ENCODE data around the gene VWA5B1. TPM values are rescaled to one million over a fixed set of nuclear protein-coding genes. Genes with fewer than 3 reads are reported as not detected.

The VWA5B1 gene
- total and polyA plus RNA-seq, 2 of the 4 experiments (the other 2 are of a cell fraction) = not detected

DNA sequence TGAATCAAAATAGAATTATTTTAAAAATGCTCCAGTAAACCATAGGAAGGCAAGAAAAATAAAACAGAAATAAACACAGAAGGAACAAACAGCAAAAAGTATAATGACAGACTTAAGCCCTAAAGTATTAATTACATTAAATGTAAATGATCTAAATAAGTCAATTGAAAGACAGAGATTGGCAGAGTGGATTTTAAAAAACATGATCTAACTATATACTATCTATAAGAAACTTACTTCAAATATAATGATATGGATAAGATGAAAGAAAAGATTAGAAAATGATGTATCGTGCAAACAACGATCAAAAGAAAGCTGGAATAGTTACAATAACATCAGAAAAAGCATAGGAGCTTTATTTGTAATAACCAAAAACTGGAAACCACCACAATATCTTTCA, 104.6 kb downstream of the VWA5B1 start:
- Histone ChIP-seq H3K4me2 (ENCODE audit: low read depth, low read length) (no peak overlapping the region), H2BK15ac (ENCODE audit: low read depth, low read length) (no peak overlapping the region), H3K4me1 (ENCODE audit: control insufficient read depth, insufficient read depth, low read length) (peaks cover under 1% of the 10 kb centered on the region; the same call in 1 of the 2 replicates), H3K9ac (ENCODE audit: low read depth, low read length) (no peak overlapping the region), H3K14ac (replicated peaks; ENCODE audit: low read depth, low read length) (no peak overlapping the region), H2BK20ac (ENCODE audit: low read depth, low read length) (no peak overlapping the region), H3K18ac (ENCODE audit: low read depth, low read length) (no peak overlapping the region), H2AFZ (replicated peaks; ENCODE audit: low read length, poor library complexity) (no peak overlapping the region), H2AK9ac (replicated peaks; ENCODE audit: low read depth, low read length, poor library complexity) (no peak overlapping the region), H3K27ac (ENCODE audit: insufficient read depth, low read length) (no peak overlapping the region), H2BK120ac (ENCODE audit: low read depth, low read length) (no peak overlapping the region), H3K23ac (ENCODE audit: low read depth, low read length) (no peak overlapping the region), H3K36me3 (ENCODE audit: control insufficient read depth, insufficient read depth, low read length) (no peaks in the 10 kb centered on the region), H2AK5ac (ENCODE audit: low read depth, low read length) (no peak overlapping the region), H3K9me3 (ENCODE audit: control insufficient read depth, insufficient read depth, low read length) (no peaks in the 10 kb centered on the region; the same call in 1 of the 2 replicates), H4K91ac (ENCODE audit: insufficient read depth, low read depth, low read length) (no peak overlapping the region), H2BK5ac (ENCODE audit: low read depth, low read length, poor library complexity, severe bottlenecking) (no peak overlapping the region), H3K4me3 (ENCODE audit: insufficient read depth, low read depth, low read length) (no peak overlapping the region), H4K5ac (ENCODE audit: low read depth, low read length) (no peak overlapping the region), H3K79me1 (ENCODE audit: low read depth in 1 of 2, low read length in 2 of 2) (no peaks in the 10 kb centered on the region), H4K20me1 (ENCODE audit: insufficient read depth, low read length) (no peaks in the 10 kb centered on the region), H3K4ac (ENCODE audit: low read depth, low read length) (no peak overlapping the region), H3K27me3 (ENCODE audit: control insufficient read depth, insufficient read depth, low read length) (peaks cover 44% of the 10 kb centered on the region), H3K56ac (ENCODE audit: extremely low read depth, insufficient read depth, low read length) (no peak overlapping the region), H4K8ac (ENCODE audit: low read depth in 2 of 2, low read length in 2 of 2) (no peak overlapping the region), H3K9me1 (ENCODE audit: insufficient read depth, low read length) (no peaks in the 10 kb centered on the region)
- BruUV-seq (replicated peaks) = no TSS peak
- dilution Hi-C loops (cut with HindIII; ENCODE audit: low sequenced_read_pairs, unreplicated experiment) = no loop called here
- no peak for ATAC-seq (ENCODE audit: low read depth)
- WGBS, 2 experiments (ENCODE audit: extremely low coverage in 2 of 2, insufficient read length in 1 of 2) = no CpG with 5 or more reads among the region's 2 CpGs
- ChIA-PET CTCF (interaction anchor here (1.5 kb wide), 1 partner anchor 18 kb away, joined by 5 read pairs; no protein-coding TSS in a partner anchor), POLR2A (ENCODE audit: unreplicated experiment) (no interaction called here)
- in situ Hi-C loops (cut with MboI; ENCODE audit: low sequenced_read_pairs) = no loop called here
- TF ChIP-seq RCOR1 (IDR thresholded peaks at IDR 0.05; ENCODE audit: insufficient replicate concordance, low read length) = no peak
- no peak for TF ChIP-seq MXI1 (IDR thresholded peaks at IDR 0.05; ENCODE audit: borderline replicate concordance, low read depth, low read length)
- no peak for TF ChIP-seq SMC3 (IDR thresholded peaks at IDR 0.05; ENCODE audit: low read depth, low read length)
- DNase-seq = no peak
- intact Hi-C loops (cut with micrococcal nuclease) = no loop called here

All from IMR-90 (cell line).